Astrocyte (in vitro differentiated cells and primary cell): ENCODE results near the gene FOLR1. TPM values are rescaled to one million over a fixed set of nuclear protein-coding genes. Genes with fewer than 3 reads are reported as not detected.

Experiments
- DNase-seq: peaks from one replicate; pipeline ENCODE4 v3.0.0-alpha.2; 2010; ENCODE audit warnings: low read depth
- FAIRE-seq: peaks from 2 replicates; lab custom pipeline; 2011; peaks lifted over from hg19 to GRCh38; lab: Jason Lieb, UNC
- H2AFZ ChIP-seq: 2 replicates; pipeline ENCODE4 v1.6.0; 2012; ENCODE audit warnings: low read depth, low read length, inconsistent platforms
- H3K27ac ChIP-seq: 2 replicates; pipeline ENCODE4 v1.5.1; 2011; ENCODE audit warnings: low read depth, low read length, inconsistent platforms
- H3K27me3 ChIP-seq: 2 replicates; pipeline ENCODE4 v1.6.0; 2011; ENCODE audit warnings: low read length, inconsistent platforms; ENCODE audit not compliant: insufficient read depth
- H3K36me3 ChIP-seq: 2 replicates; pipeline ENCODE4 v1.5.1; 2011; ENCODE audit warnings: low read length, inconsistent platforms; ENCODE audit not compliant: insufficient read depth
- H3K4me1 ChIP-seq: 2 replicates; pipeline ENCODE4 v1.5.1; 2011; ENCODE audit warnings: low read length, inconsistent platforms; ENCODE audit not compliant: insufficient read depth
- H3K4me2 ChIP-seq: 2 replicates; pipeline ENCODE4 v1.6.0; 2012; ENCODE audit warnings: low read length, inconsistent platforms
- H3K4me3 ChIP-seq: 2 replicates; pipeline ENCODE4 v1.5.1; 2011; ENCODE audit warnings: low read depth, mild to moderate bottlenecking, low read length, inconsistent platforms; ENCODE audit not compliant: insufficient read depth
- H3K79me2 ChIP-seq: 2 replicates; pipeline ENCODE4 v1.6.0; 2012; ENCODE audit warnings: mild to moderate bottlenecking, low read length, inconsistent platforms; ENCODE audit not compliant: insufficient read depth
- H3K9ac ChIP-seq: 2 replicates; pipeline ENCODE4 v1.6.0; 2012; ENCODE audit warnings: mild to moderate bottlenecking, low read length, inconsistent platforms
- H3K9me3 ChIP-seq: 2 replicates; pipeline ENCODE4 v1.5.1; 2012; ENCODE audit warnings: low read depth, mild to moderate bottlenecking, low read length, inconsistent platforms; ENCODE audit not compliant: insufficient read depth
- H4K20me1 ChIP-seq: 2 replicates; pipeline ENCODE4 v1.6.0; 2012; ENCODE audit warnings: low read length, inconsistent platforms; ENCODE audit not compliant: insufficient read depth
- H3K27ac Mint-ChIP-seq: one replicate; pipeline ENCODE4 v1.8.0; 2021; ENCODE audit warnings: mild to moderate bottlenecking, mixed read lengths; ENCODE audit not compliant: unreplicated experiment
- H3K27me3 Mint-ChIP-seq: one replicate; pipeline ENCODE4 v1.8.0; 2021; ENCODE audit warnings: low read depth, mixed read lengths; ENCODE audit not compliant: unreplicated experiment
- H3K36me3 Mint-ChIP-seq: one replicate; pipeline ENCODE4 v1.8.0; 2021; ENCODE audit warnings: low read depth, mixed read lengths; ENCODE audit not compliant: unreplicated experiment
- H3K4me1 Mint-ChIP-seq: one replicate; pipeline ENCODE4 v1.8.0; 2021; ENCODE audit warnings: low read depth, mixed read lengths; ENCODE audit not compliant: unreplicated experiment
- H3K4me3 Mint-ChIP-seq: one replicate; pipeline ENCODE4 v1.8.0; 2021; ENCODE audit warnings: mild to moderate bottlenecking, moderate library complexity, mixed read lengths; ENCODE audit not compliant: unreplicated experiment
- H3K9me3 Mint-ChIP-seq: one replicate; pipeline ENCODE4 v1.8.0; 2021; ENCODE audit warnings: mild to moderate bottlenecking, mixed read lengths; ENCODE audit not compliant: unreplicated experiment
- EZH2 ChIP-seq: IDR thresholded peaks from 2 replicates; pipeline ENCODE4 v1.6.1; 2012; ENCODE audit warnings: mild to moderate bottlenecking, low read length, inconsistent platforms; ENCODE audit not compliant: insufficient read depth
- total RNA-seq: library from RNA; stranded (reverse); gene quantifications from 2 replicates; pipeline ENCODE4 v1.2.1, GENCODE V29; 2021
- TF ChIP-seq, protein P1 (sequence below): IDR thresholded peaks from 2 replicates; pipeline ENCODE4 v1.5.1; 2011; ENCODE audit warnings: low read depth, mild to moderate bottlenecking, inconsistent platforms, low read length, moderate library complexity; ENCODE audit not compliant: insufficient read depth

Gene FOLR1
- total RNA-seq, 1 donor from 2014 or later = 3.2 TPM

DNA sequence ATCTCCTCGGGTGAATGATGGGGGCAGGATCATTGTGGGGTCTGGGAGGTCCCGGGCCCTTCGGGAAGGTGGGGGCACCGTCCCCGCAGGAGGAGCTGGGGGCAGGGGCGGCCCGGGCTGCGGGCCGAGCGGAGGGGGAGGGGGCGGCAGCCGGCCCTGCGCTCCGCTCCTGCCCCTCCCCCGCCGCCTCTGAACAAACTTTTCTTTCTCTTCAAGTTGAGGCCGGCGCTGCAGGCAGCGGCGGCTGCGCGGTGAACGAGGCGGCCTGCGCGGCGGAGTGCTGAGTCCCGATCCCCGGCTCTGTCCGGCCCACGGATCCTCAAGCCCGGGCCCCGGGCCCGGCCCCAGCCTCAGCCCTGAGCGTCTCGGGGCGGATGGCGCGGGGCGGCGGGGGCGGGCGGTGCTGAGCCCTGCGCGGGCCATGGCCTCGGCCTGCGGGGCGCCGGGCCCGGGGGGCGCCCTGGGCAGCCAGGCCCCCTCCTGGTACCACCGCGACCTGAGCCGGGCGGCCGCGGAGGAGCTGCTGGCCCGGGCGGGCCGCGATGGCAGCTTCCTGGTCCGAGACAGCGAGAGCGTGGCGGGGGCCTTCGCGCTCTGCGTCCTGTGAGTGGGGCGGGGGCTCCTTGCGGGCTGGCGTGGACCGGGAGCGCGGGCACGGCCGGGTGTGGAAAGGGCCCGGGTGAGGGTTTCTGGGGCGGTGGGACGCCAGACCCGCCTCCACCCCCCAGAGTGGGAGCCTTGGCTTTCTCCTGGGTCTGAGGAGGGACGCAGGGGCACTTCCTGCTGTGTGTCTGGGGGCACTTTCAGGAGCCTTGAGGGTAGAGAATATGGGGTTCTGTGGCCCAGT lies 32.8 kb downstream of the FOLR1 start, which contains the start of gene INPPL1:
Gene INPPL1 (plus strand): TSS at position 204 of the 847 bp plus-strand sequence. CDS start 218 bp downstream, at position 422.
- TF ChIP-seq, protein P1, sequence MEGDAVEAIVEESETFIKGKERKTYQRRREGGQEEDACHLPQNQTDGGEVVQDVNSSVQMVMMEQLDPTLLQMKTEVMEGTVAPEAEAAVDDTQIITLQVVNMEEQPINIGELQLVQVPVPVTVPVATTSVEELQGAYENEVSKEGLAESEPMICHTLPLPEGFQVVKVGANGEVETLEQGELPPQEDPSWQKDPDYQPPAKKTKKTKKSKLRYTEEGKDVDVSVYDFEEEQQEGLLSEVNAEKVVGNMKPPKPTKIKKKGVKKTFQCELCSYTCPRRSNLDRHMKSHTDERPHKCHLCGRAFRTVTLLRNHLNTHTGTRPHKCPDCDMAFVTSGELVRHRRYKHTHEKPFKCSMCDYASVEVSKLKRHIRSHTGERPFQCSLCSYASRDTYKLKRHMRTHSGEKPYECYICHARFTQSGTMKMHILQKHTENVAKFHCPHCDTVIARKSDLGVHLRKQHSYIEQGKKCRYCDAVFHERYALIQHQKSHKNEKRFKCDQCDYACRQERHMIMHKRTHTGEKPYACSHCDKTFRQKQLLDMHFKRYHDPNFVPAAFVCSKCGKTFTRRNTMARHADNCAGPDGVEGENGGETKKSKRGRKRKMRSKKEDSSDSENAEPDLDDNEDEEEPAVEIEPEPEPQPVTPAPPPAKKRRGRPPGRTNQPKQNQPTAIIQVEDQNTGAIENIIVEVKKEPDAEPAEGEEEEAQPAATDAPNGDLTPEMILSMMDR = no peak
- TF ChIP-seq EZH2 = no peak
- Histone ChIP-seq H3K36me3 (peaks cover 8% of the 10 kb centered on the region), H3K4me3 (peak within 1 kb of the TSS; percentile 88), H3K27me3 (no peaks in the 10 kb centered on the region), H3K4me1 (peaks cover 28% of the 10 kb centered on the region), H4K20me1 (peaks cover 48% of the 10 kb centered on the region), H3K9ac (peak within 1 kb of the TSS; percentile 90), H3K27ac (peak within 1 kb of the TSS; percentile 77), H3K9me3 (no peaks in the 10 kb centered on the region), H2AFZ (peak within 1 kb of the TSS; percentile 74), H3K4me2 (peak within 1 kb of the TSS; percentile 98), H3K79me2 (peaks cover 57% of the 10 kb centered on the region)
- Mint-ChIP-seq H3K4me3 (peak within 1 kb of the TSS; percentile 98), H3K27me3 (peaks cover 3% of the 10 kb centered on the region), H3K36me3 (peaks cover 6% of the 10 kb centered on the region), H3K27ac (peak within 1 kb of the TSS; percentile 91), H3K9me3 (no peaks in the 10 kb centered on the region), H3K4me1 (peaks cover 16% of the 10 kb centered on the region)
- FAIRE-seq (no peak), DNase-seq (no peak)

DNA sequence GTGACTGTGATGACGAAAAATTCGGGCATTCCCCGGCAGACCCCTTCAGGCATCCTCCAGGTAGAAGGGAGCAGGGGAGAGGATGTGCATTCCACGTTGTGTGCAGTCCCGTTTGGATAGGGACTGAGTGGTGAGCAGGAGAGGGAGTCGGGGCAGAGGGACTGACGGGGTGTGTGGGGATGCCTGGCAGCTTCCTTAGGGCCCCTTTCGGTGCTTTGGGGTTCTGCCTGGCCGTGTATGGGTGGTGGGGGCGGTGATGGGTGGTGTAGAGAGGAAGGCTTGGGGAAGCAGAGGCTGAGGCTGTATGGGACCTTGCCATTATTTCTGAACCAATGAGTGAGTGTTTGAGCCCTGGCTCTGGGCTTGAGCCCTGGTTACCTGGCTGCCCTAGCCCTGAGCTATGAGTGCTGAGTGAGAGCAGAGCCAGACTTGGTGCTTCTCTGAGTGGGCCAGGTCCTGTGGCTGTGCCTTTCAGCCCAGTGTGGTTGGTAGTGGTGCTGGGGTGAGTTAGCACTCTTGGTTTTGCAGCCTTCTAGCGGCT lies 33.5 kb downstream of the FOLR1 start:
- Histone ChIP-seq H3K27ac (peak overlapping the region; percentile 77), H3K4me3 (peak overlapping the region; percentile 88), H3K4me2 (peak overlapping the region; percentile 98), H3K4me1 (peaks cover 28% of the 10 kb centered on the region), H2AFZ (no peak overlapping the region), H3K9ac (peak overlapping the region; percentile 90), H3K27me3 (no peaks in the 10 kb centered on the region), H4K20me1 (peaks cover 55% of the 10 kb centered on the region), H3K36me3 (peaks cover 12% of the 10 kb centered on the region), H3K9me3 (no peaks in the 10 kb centered on the region), H3K79me2 (peaks cover 61% of the 10 kb centered on the region)
- Mint-ChIP-seq H3K27ac (peak overlapping the region; percentile 91), H3K27me3 (peaks cover 3% of the 10 kb centered on the region), H3K4me1 (peaks cover 16% of the 10 kb centered on the region), H3K36me3 (peaks cover 6% of the 10 kb centered on the region), H3K4me3 (peak overlapping the region; percentile 98), H3K9me3 (no peaks in the 10 kb centered on the region)
- FAIRE-seq = no peak
- DNase-seq = no peak
- TF ChIP-seq, protein P1 = no peak
- TF ChIP-seq EZH2 = no peak
